DND-41 (cell line): ENCODE data around the gene REEP1.

Experiments
- EZH2 ChIP-seq: IDR thresholded peaks from 3 replicates; pipeline ENCODE4 v1.6.1; 2012; ENCODE audit warnings: borderline replicate concordance, low read depth, mild to moderate bottlenecking, moderate library complexity, low read length, inconsistent platforms; ENCODE audit not compliant: severe bottlenecking
- TF ChIP-seq, protein P1 (sequence below): IDR thresholded peaks from 2 replicates; pipeline ENCODE4 v1.5.1; 2012; ENCODE audit warnings: borderline replicate concordance, low read length, moderate library complexity, mild to moderate bottlenecking; ENCODE audit not compliant: poor library complexity, severe bottlenecking; ENCODE audit errors: extremely low read depth

DNA sequence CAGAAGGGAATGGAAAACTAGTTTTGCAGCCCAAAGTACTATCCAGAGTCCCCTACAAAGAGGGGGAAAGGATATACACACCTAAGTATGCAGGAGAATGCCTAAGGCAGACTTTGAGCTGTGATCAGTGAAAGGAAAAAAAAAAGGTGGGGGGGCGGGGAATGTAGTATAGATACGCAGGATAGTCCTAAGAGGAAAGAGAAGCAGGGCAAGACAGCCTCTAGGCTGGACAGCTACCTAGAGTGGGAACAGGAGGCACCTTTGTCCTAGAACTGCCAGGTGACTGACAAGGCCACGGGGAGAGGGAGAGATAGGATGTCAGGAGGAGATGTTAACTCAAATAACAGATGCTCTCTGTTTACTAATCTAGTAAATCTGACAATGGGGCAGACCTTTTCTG, 6.0 kb downstream of the REEP1 start:
- TF ChIP-seq, protein P1, sequence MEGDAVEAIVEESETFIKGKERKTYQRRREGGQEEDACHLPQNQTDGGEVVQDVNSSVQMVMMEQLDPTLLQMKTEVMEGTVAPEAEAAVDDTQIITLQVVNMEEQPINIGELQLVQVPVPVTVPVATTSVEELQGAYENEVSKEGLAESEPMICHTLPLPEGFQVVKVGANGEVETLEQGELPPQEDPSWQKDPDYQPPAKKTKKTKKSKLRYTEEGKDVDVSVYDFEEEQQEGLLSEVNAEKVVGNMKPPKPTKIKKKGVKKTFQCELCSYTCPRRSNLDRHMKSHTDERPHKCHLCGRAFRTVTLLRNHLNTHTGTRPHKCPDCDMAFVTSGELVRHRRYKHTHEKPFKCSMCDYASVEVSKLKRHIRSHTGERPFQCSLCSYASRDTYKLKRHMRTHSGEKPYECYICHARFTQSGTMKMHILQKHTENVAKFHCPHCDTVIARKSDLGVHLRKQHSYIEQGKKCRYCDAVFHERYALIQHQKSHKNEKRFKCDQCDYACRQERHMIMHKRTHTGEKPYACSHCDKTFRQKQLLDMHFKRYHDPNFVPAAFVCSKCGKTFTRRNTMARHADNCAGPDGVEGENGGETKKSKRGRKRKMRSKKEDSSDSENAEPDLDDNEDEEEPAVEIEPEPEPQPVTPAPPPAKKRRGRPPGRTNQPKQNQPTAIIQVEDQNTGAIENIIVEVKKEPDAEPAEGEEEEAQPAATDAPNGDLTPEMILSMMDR: no peak
- no peak for TF ChIP-seq EZH2
